GM18507 (cell line): ENCODE data around the gene SBK1.

ENCODE experiments used
- DNase-seq: peaks from one replicate; pipeline ENCODE4 v3.0.0; 2011; ENCODE audit warnings: low read depth; ENCODE audit not compliant: insufficient read length; ENCODE audit errors: extremely low spot score
- FAIRE-seq: peaks from 2 replicates; lab custom pipeline; 2011; peaks lifted over from hg19 to GRCh38; lab: Jason Lieb, UNC

Gene SBK1

DNA sequence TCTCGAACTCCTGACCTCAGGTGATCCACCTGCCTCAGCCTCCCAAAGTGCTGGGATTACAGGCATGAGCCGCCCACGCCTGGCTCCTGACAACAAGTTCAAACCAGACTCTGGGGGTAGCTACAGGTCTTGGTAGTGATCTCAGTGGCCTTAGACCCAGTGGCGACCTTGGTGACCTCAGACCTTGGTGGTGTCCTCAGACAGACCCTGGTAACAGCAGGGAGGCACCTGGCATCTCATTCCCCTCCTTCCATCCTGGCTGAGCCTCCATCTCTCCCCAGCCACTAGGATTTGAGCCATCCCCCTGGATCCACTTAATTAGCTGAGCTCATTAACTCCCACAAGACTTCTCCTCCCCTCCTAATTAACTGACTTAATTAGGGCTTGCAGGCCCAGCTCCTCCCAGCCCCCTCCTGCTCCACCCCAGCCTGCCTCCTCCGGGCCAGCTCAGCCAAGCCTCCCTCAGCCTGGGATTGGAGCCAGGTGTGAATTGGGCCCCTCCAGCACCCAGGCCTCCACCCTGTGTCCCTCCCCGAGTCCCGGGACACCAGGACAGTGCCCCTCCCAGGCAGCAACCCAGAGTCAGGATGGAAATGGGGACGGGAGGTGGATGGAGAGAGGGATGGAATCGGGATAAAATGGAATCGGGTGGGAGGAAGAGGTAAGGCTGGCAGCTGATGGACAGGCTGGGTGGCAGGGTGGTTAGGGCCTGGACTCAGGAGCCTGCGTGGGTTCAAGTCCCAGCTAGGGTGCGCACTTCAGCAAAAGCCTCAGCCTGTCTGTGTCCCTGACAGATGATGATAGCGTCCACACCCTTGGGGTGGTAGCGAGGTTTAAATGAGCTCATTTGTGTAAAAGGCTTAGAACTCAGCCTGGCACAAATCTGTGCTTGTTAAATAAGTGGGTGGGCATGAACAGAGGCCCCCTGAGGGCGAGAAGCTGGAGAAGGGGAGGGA is 11.2 kb upstream of the SBK1 start:
- FAIRE-seq (no peak), DNase-seq (no peak)

DNA sequence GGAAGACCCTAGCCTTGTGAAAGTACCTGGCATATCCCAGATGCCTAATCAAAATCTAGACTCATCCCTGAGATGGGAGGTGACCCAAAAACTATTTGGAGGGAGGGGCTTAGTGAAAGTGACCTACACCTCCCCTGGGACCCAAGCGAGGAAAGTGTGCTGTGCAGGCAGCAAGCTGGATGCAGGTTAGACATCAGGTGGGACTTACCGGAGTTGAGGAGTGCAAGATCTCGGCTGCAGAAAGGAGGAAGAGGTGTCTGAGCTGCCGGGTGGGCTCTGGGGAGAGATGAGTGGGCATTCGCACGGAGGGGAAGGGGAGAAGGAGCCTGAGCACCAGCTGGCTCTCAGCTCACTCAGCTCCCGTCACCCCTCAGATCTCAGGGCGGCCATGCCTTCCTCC is 10.3 kb upstream of the SBK1 start:
- no peak for FAIRE-seq

DNA sequence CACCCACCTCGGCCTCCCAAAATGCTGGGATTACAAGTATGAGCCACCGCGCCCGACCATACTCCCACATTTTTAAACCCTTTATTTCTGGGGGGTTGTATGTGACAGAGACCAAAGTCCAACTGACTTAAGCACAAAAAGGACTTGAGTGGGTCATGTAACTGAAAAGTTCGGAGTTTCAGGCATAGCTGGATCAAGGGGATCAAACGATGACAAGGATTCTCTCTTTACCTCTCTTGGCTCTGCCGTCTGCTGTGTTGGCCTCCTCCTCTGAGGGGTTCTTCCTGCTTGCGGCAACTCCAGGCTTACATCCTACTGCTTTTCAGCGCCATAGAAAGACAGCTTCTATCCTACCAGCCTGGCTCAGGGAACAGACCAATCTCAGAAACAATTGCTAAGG is 9.2 kb upstream of the SBK1 start:
- FAIRE-seq (no peak), DNase-seq (no peak)

More for the DNA sequence above, 10.3 kb upstream of the SBK1 start:
- no peak for DNase-seq

DNA sequence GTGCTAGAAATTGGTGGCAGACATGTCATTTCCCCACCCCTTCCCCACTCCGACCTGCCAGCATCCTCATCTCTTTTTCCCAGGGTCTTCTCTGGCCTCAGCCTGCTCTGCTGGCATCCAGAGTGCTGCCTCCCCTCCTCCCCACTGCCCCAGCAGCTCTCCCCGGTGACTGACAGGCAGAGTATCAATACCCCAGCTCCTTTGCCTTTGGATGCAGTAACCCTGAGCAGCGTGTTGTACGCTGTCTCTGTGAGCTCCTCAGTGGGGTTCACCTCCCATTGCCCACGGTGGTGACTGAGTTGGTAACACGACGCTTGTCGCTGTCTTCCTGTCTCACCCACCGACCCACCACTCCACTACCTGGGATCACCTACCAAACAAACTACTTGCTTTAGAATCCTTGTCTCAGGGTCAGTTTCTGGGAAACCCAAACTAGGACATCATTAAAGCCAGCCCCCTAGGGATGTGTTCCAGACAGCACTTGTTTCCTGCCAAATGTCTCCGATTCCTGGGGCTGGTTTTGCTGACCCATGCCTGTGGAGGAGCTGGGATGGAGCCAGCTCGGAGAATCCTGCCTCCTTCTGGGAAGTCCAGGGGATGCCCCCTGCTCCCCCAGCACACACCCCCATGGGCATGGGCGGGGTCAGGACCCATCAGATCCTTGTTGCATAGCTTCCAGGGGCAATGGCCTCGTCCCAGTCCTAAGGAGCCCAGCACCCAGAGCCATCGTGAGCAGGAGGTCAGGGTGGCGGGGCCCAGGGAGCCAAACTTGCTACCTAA is 8.3 kb upstream of the SBK1 start:
- DNase-seq (no peak), FAIRE-seq (no peak)

DNA sequence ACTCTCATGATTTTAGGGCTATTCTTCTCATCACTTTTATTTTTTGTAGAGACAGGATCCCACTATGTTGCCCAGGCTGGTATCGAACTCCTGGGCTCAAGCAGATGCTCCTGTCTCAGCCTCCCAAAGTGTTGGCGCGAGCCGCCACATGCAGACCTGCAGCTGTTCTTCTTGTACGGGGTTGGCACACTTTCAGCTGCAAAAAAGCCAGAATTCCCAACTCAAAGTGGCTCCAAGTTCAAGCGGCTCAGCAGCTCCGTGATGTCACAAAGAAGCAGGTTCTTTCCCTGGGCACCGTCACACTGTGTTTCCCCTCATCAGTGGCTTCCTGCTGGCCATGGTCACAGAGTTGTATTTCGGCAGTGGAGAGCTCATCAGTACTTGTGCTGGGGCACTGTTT is 6.7 kb upstream of the SBK1 start:
- DNase-seq: no peak
- FAIRE-seq: no peak

DNA sequence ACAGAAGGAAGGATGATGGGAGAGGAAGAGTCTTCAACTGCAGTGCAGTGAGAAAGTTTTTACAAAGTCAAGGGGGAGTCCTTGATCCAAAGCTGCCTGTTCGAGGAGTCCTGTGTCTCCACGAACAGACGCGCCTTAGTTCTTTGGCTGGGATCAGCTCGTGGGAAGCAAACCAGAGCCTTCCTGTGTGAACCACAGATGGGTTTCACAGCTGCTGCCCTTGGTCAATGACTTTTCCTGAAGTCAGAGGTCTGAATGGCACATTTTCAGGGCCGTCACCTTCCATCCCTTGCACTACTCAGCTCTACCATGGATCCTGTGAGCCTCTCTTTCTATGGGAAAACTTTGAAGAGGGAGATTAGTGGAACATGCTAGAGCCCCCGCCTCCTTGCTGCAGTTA is 4.2 kb upstream of the SBK1 start:
- DNase-seq (no peak), FAIRE-seq (no peak)

DNA sequence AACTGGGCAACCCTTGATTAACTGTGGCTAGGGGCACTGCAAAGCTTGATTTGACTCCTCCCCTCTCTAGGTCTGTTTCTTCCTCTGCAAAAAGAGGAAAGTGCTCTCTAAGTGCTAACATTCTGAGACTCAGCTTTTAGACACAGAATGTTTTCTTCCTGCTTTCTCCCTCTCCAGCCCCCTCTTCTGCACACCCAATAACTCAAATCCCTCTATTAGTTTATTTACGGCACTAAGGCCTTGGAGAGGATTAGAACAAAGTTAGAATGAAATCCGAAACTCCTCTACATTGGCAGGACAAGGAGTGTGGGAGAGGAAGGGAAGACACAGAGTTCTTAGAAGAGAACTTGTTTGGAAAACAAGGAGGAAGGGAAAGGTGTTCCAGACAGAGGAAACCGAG is 3.3 kb upstream of the SBK1 start:
- no peak for DNase-seq
- FAIRE-seq: no peak

DNA sequence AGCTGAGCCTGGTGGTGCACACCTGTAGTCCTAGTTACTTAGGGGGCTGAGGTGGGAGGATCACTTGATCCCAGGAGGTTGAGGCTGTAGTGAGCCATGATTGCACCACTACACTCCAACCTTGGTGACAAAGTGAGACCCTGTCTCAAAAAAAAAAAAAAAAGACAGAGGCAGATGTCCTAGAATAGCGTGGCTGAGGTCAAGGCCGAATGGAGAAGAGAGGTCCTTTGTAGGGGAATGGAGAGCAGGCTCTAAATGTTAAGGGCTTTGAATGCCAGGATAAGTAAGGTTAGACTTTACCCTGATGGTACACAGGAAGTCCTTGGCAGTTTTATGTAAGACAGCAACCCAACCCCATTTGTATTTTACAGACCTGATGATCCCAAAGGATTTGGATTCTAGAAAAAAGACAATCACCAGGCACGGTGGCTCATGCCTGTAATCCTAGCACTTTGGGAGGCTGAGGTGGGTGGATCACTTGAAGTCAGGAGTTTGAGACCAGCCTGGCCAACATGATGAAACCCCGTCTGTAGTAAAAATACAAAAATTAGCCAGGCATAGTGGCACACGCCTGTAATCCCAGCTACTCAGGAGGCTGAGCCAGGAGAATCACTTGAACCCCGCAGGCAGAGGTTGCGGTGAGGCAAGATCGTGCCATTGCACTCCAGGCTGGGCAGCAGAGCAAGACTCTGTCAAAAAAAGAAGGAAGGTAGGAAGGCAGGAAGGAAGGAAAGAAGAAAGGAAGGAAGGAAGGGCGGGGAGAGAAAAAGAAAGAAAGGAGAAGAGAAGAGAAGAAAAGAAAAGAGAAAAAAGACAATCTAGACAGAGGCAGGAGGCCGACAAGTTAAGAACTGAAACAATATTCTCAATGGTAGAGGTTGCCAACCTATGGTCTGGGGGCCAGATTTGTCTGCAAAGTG is 2.1 kb upstream of the SBK1 start:
- no peak for DNase-seq
- FAIRE-seq: no peak

DNA sequence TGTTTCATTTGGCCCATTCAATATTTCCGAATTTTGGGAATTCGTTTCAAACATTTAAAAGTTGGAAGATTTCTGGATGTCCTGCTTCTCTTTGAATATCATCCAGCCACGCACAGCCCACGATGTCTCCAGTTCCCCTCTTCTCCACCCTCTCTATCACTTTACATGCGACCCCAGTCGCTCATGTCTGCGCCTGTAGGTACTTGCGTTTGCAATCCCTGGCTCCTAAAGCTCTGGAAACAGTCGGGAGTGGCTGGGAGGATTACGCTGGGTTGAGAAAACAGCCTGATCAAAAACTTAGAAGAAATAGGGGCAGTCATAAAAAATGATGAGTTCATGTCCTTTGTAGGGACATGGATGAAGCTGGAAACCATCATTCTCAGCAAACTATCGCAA is 1.5 kb upstream of the SBK1 start:
- DNase-seq: no peak
- no peak for FAIRE-seq

DNA sequence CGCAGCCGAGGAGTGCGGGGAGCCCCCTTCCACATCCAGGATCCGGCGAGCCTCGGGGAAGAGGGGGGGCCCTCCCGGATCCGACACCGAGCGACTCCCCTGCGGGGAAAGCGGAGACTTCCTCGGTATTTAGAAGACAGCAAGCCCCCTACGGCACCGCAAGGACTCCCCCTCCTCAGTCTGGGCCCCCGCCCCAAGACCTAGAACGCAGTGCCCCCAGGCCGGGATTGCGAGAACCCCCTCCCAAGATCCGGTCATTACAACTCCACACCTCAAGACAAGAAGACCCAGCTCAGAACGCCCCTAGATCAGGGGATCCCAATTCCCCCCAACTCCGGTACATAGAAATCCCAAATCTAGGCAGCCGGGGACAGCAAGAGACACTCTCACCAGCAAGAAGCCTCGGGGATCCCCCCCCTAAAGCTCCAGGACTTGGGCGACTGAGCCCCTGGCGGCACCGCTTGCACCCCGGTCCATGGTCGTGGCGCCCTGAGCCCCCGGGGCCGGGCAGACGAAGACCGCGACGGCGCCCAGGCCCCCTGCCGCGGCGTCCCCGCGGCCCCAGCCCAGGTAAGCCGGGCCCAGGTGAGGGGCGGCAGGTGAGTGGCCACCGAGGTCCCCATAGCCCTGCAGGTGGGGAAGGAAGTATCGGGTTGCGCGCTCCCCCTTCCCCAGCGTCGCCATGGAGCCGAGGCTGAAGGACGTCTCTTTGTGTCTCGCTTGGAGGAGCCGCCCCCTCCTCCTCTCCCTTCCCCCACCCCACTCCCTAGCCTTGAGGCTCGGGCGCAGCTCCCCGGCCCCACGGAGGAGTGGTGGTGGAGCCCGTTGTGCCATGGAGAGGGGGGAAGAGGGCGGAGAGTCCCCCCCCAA is 641 bp downstream of the SBK1 start:
- FAIRE-seq (no peak), DNase-seq (no peak)

DNA sequence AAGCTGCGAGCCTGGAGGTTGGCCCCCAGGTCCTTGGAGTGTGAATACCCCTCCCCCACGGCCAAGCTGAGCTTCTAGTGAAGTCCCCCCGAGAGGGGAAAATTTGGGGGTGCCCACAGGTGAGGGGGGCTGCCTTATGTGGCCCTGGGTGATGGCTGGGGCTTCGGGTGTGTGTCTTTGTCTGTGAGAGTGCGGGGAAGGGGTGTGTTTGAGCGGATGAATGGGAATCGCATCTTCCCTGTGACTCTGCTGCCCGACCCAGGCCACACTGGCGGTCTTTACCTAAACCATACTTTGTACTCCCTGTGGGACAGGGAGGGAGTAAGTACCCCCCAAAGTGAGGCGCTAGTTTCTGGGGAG is 1.3 kb downstream of the SBK1 start:
- no peak for DNase-seq
- no peak for FAIRE-seq

DNA sequence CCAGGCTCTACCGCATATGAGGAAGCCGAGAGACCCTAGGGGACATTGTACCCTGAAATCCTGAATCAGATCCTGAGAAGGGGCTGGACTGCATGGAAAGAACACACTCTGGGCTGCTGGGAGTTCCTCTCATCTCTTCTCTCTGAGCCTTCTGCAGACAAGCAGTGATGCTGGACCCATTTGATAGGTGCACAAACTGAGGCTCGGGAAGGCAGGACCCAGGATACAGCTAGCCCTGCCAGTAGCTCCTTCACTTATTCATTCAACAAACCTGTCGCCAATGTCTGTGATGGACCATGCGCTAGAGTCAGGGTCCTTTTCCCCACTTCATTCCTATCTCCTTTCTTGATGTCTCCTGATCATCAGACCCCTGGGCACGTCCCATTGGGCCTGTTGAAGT is 1.9 kb downstream of the SBK1 start:
- no peak for FAIRE-seq
- no peak for DNase-seq

DNA sequence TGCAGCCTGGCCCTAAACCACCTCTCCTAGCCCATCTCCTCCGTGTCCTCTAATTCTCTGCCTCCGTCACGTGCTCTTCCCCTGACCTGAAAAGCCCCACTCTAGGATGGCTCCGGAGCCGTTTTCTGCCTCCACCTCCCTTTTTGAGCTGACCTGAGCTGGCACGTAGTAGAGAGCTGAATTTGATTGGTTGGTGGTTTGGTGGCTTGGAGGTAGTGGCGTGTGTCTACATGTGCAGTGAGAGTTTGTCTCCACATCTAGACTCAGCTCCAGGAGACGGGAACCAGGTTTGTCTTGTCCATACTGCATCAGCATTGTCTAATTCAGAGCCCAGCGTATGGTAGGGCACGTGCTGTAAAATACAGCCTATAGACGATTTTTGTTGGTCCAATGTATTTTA is 3.0 kb downstream of the SBK1 start:
- FAIRE-seq (no peak), DNase-seq (no peak)

DNA sequence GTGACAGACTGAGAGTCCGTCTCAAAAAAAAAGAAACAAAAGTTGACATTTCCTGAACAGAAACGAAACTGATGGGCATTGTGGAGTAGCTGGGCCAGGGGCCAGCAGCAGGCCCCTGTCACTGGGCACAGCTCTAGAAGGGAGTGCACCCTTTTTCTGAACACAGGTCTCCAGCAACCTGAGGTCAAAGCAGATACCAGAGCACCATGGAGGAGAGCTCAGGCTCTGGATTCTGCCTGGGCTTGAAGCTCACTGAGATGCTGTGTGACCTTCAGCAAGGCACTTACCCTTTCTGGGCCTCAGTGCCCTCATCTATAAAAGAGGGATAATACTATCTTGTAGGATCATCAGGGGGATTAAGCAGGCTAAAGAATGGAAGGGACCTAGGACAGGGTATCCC is 5.0 kb downstream of the SBK1 start:
- FAIRE-seq (no peak), DNase-seq (no peak)

DNA sequence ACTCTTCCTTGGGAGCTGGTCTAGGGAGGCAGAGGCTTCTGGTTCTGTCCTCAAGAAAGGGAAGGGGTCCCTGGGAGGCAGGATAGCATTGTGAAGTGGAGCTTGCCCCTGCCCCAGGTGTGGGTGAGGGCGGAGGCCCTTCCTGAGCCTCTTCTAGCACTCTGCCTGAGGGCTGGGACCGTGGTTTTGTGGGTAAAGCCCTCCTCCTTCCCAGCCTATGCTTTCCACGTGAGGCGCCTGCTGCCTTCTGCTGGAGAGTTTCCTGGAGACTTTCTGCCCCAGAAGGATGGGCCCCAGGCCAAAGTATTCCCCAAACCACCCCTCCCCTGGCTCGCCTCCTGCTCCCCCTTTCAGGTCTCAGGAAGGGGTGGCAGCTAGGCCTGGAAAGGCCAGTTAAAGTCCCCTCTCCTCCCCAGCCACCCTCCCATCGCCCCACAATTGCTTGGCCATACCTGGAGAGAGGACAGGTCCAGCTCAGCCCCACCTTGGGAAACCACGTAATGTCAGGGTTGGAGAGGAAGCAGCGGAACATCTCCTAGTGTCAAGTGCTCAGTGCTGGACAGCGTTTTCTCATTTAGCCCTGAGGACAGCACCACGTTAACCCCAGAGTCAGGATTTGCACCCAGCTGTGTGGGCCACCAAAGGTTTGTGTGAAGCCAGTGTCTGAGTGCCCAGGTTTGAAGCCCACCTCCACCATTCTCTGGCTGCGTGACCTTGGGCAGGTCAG is 5.6 kb downstream of the SBK1 start:
- DNase-seq: no peak
- FAIRE-seq: no peak

DNA sequence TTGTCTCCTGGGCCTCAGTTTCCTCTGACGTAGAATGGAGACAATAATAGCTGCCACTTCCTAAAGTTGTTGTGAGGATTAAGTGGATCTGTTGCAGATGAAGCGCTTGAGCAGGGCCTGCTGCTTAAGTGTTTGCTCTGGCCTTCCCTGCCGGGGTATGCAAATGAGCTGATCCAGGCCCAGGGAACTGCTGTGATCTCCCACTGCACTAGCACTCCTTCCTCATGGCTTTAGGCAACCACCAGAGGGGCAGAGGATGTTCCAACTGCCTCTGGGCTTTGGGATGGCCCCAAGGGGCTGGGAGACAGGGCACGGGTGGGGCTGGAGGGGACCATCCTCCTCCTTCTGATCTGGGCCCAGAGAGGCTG is 6.2 kb downstream of the SBK1 start:
- FAIRE-seq (no peak), DNase-seq (no peak)

DNA sequence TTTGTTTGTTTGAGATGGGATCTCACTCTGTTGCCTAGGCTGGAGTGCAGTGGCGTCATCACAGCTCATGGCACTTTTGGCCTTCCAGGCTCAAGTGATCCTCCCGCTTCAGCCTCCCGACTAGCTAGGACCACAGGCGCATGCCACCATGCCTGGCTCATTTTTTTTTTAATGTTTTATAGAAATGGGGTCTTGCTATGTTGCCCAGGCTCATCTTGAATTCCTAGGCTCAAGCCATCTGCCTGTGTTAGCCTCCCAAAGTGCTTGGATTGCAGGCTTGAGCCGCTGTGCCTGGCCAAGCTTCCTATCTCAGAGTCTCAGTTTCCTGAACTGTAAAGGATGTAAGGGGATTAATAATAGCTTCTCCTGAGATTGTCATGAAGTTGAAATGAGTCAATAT is 8.0 kb downstream of the SBK1 start:
- DNase-seq: no peak
- no peak for FAIRE-seq

DNA sequence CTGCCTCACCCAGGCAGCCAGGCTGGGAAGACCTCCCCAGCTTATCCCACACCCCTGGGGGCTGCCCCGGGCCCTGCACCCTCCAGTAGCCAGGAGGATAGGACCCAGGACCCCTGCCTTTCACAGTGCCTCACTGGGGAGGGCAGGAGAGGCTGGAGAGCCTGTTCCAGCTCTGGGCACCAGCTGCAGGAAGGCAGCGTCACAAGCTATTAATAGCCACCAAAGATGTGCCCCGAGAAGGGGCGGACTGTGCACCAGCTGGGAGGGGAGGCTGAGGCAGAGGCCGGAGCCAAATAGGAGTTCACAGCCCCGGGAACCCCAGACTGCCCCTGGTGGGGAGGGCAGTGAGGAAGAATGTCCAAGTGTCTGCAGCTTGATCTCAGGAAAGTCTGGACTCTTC is 8.8 kb downstream of the SBK1 start:
- no peak for DNase-seq
- no peak for FAIRE-seq

DNA sequence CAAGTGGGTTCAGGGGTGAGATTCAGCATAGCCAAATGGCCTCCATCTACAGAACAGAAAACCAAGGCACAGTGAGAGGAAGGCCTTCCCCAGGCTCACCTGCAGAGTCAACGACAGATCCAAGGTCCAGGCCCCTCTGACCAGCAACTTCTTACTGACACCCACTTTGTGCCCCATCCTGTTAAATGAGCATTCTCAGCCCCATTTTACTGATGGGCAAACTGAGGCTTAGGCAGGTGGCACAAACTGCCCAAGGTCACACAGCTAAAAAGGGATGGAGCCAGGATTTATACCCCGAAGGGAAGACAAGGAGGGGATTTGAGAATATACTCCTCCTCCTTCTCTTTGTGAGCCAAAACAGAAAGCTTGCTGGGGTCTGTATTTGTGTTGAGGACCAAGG is 9.3 kb downstream of the SBK1 start:
- DNase-seq (no peak), FAIRE-seq (no peak)
